Measurements from ENCODE around the gene NFE2L2. TPM values are rescaled to one million over a fixed set of nuclear protein-coding genes. Genes with fewer than 3 reads are reported as not detected.

NFE2L2 gene
- total and polyA plus RNA-seq, 2 experiments from 2014 or later = 35.0 to 39.1 TPM

DNA sequence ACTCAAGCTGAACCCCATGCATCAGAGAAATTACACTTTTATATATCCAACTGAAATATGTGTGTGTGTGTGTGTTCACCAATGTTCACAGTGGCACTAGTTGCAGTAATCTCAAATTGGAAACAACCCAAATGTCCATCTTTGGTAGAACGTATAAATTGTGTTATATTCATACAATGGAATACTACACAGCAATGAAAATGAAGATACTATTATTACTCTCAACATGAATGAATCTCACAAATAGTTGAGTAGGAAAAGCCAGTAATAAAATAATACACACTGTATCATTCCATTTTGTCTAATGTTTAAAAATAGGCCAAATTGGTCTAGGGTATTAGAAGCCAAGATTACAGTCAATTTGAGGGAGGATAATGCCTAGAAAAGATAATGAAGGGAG, 48.0 kb upstream of the NFE2L2 start:
- DNase-seq (ENCODE audit: low spot score) = no peak
- Histone ChIP-seq H2AFZ (no peak overlapping the region), H3K4me1 (ENCODE audit: insufficient read depth) (peaks cover 28% of the 10 kb centered on the region), H3K4me3 (no peak overlapping the region), H3K9me2 (ENCODE audit: insufficient read depth) (no peaks in the 10 kb centered on the region), H3K36me3 (ENCODE audit: insufficient read depth) (no peaks in the 10 kb centered on the region), H3F3A (replicated peaks; ENCODE audit: low read depth) (no peaks in the 10 kb centered on the region), H3K27ac (ENCODE audit: low read depth) (no peak overlapping the region), H4K20me1 (replicated peaks; ENCODE audit: insufficient read depth) (no peaks in the 10 kb centered on the region), H3K27me3 (ENCODE audit: insufficient read depth) (no peaks in the 10 kb centered on the region), H3K4me2 (no peak overlapping the region), H3K79me2 (replicated peaks; ENCODE audit: insufficient read depth) (no peaks in the 10 kb centered on the region)
- no peak for ATAC-seq
- no peaks in the 10 kb centered on the region for H3K9me3 Mint-ChIP-seq
- peaks cover 7% of the 10 kb centered on the region for H3K27me3 Mint-ChIP-seq (ENCODE audit: insufficient read depth, low read depth, poor library complexity)
- no peak overlapping the region for H3K27ac Mint-ChIP-seq
- H3K36me3 Mint-ChIP-seq (ENCODE audit: low read depth) = no peaks in the 10 kb centered on the region
- TF ChIP-seq POLR2AphosphoS5 (IDR thresholded peaks at IDR 0.05; ENCODE audit: low read depth) (no peak), ZNF462 (CRISPR knock-in tag; IDR thresholded peaks at IDR 0.05) (no peak), STAT1 (IDR thresholded peaks at IDR 0.05; ENCODE audit: unreplicated experiment) (no peak), REST (IDR thresholded peaks at IDR 0.05; ENCODE audit: unreplicated experiment) (no peak), EZH2 (IDR thresholded peaks at IDR 0.05; ENCODE audit: low read depth, unreplicated experiment) (no peak), EZH2phosphoT487 (IDR thresholded peaks at IDR 0.05; ENCODE audit: unreplicated experiment) (no peak), ETS1 (IDR thresholded peaks at IDR 0.05) (no peak), CREB1 (CRISPR knock-in tag; IDR thresholded peaks at IDR 0.05; ENCODE audit: low read depth) (no peak), ZNF114 (CRISPR knock-in tag; IDR thresholded peaks at IDR 0.05) (no peak), NANOG (IDR thresholded peaks at IDR 0.05; ENCODE audit: borderline replicate concordance) (no peak)
- TF ChIP-seq, protein P1, sequence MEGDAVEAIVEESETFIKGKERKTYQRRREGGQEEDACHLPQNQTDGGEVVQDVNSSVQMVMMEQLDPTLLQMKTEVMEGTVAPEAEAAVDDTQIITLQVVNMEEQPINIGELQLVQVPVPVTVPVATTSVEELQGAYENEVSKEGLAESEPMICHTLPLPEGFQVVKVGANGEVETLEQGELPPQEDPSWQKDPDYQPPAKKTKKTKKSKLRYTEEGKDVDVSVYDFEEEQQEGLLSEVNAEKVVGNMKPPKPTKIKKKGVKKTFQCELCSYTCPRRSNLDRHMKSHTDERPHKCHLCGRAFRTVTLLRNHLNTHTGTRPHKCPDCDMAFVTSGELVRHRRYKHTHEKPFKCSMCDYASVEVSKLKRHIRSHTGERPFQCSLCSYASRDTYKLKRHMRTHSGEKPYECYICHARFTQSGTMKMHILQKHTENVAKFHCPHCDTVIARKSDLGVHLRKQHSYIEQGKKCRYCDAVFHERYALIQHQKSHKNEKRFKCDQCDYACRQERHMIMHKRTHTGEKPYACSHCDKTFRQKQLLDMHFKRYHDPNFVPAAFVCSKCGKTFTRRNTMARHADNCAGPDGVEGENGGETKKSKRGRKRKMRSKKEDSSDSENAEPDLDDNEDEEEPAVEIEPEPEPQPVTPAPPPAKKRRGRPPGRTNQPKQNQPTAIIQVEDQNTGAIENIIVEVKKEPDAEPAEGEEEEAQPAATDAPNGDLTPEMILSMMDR (conservative IDR thresholded peaks at IDR 0.05; ENCODE audit: low read depth in 2 of 2) = no peak
- no peak overlapping the region for H3K4me3 Mint-ChIP-seq
- H3K4me1 Mint-ChIP-seq = peaks cover 35% of the 10 kb centered on the region

All from GM23338 (cell line).